ENCODE data around the gene TIAM1. TPM values are rescaled to one million over a fixed set of nuclear protein-coding genes. Genes with fewer than 3 reads are reported as not detected.
A peak's percentile ranks its signal among the peaks of the same experiment; 100 is the strongest.

Gene TIAM1
- polyA plus RNA-seq, 3 donors from 2014 or later = 5.6 to 24.7 (median 9.1) TPM

- H3K4me1 Mint-ChIP-seq = peaks cover 1 to 58% of the 10 kb centered on the region in 2 donors
- no peak overlapping the region for H3K27ac Mint-ChIP-seq
- peaks cover 4 to 7% (median 6%) of the 10 kb centered on the region in 3 donors for H3K27me3 Mint-ChIP-seq (ENCODE audit: low read depth in 3 of 3)
- H3K4me3 Mint-ChIP-seq = no peak overlapping the region
- no peak for DNase-seq
- H3K36me3 Mint-ChIP-seq = peaks cover 0 to 11% (median 10%) of the 10 kb centered on the region in 3 donors
- H3K9me3 Mint-ChIP-seq = peaks cover 0 to 3% (median 0%) of the 10 kb centered on the region in 6 donors
Measured at GRCh38 chr21:31336739-31337040, 7.4 kb downstream of the TIAM1 start.

GRCh38 chr21:31335957-31336738, 7.9 kb downstream of the TIAM1 start:
- H3K27ac Mint-ChIP-seq = no peak overlapping the region
- peaks cover 0 to 11% (median 10%) of the 10 kb centered on the region in 3 donors for H3K36me3 Mint-ChIP-seq
- H3K9me3 Mint-ChIP-seq = peaks cover 0 to 3% (median 0%) of the 10 kb centered on the region in 6 donors
- H3K4me1 Mint-ChIP-seq = peaks cover 1 to 58% of the 10 kb centered on the region in 2 donors
- H3K4me3 Mint-ChIP-seq = no peak overlapping the region
- no peak for DNase-seq
- H3K27me3 Mint-ChIP-seq (ENCODE audit: low read depth in 3 of 3) = peaks cover 4 to 7% (median 6%) of the 10 kb centered on the region in 3 donors

GRCh38 chr21:31334648-31335121, 9.4 kb downstream of the TIAM1 start:
- Mint-ChIP-seq H3K4me3 (no peak overlapping the region), H3K27ac (peak overlapping the region in 1 of 6 donors; percentile 46), H3K9me3 (peaks cover 0 to 3% (median 0%) of the 10 kb centered on the region in 6 donors), H3K4me1 (peaks cover 1 to 46% of the 10 kb centered on the region in 2 donors), H3K27me3 (ENCODE audit: low read depth in 3 of 3) (peaks cover 0 to 4% (median 4%) of the 10 kb centered on the region in 3 donors), H3K36me3 (peaks cover 0 to 11% (median 10%) of the 10 kb centered on the region in 3 donors)
- no peak for DNase-seq

GRCh38 chr21:31332525-31332924, 11.5 kb downstream of the TIAM1 start:
- peak in 1 of 3 donors; percentile 20 for DNase-seq
- Mint-ChIP-seq H3K27me3 (ENCODE audit: low read depth in 3 of 3) (peaks cover 4 to 6% (median 4%) of the 10 kb centered on the region in 3 donors), H3K9me3 (peaks cover 0 to 6% (median 0%) of the 10 kb centered on the region in 6 donors), H3K4me3 (peak overlapping the region in 3 of 5 donors; percentile 2 to 64 (median 16)), H3K36me3 (peaks cover 0 to 16% (median 6%) of the 10 kb centered on the region in 3 donors), H3K27ac (peak overlapping the region in 3 of 6 donors; percentile 32 to 58 (median 43)), H3K4me1 (peaks cover 4 to 51% of the 10 kb centered on the region in 2 donors)

GRCh38 chr21:31331231-31331630, 12.8 kb downstream of the TIAM1 start:
- Mint-ChIP-seq H3K36me3 (peaks cover 0 to 12% (median 0%) of the 10 kb centered on the region in 3 donors), H3K4me1 (peaks cover 10 to 56% of the 10 kb centered on the region in 2 donors), H3K27me3 (ENCODE audit: low read depth in 3 of 3) (peaks cover 4 to 6% (median 4%) of the 10 kb centered on the region in 3 donors), H3K4me3 (no peak overlapping the region), H3K27ac (no peak overlapping the region), H3K9me3 (peaks cover 0 to 6% (median 0%) of the 10 kb centered on the region in 6 donors)
- no peak for DNase-seq

- Mint-ChIP-seq H3K27ac (no peak overlapping the region), H3K9me3 (peaks cover 0 to 6% (median 0%) of the 10 kb centered on the region in 6 donors), H3K27me3 (ENCODE audit: low read depth in 3 of 3) (peaks cover 4 to 6% (median 4%) of the 10 kb centered on the region in 3 donors), H3K4me1 (peaks cover 10 to 59% of the 10 kb centered on the region in 2 donors), H3K36me3 (peaks cover 0 to 12% (median 0%) of the 10 kb centered on the region in 3 donors), H3K4me3 (no peak overlapping the region)
- no peak for DNase-seq
Measured at GRCh38 chr21:31330144-31330483, 13.9 kb downstream of the TIAM1 start.

- Mint-ChIP-seq H3K36me3 (peaks cover 0 to 12% (median 0%) of the 10 kb centered on the region in 3 donors), H3K27ac (no peak overlapping the region), H3K4me3 (no peak overlapping the region), H3K27me3 (ENCODE audit: low read depth in 3 of 3) (peaks cover 4 to 6% (median 4%) of the 10 kb centered on the region in 3 donors), H3K4me1 (peaks cover 10 to 58% of the 10 kb centered on the region in 2 donors), H3K9me3 (peaks cover 0 to 6% (median 0%) of the 10 kb centered on the region in 6 donors)
- no peak for DNase-seq
Measured at GRCh38 chr21:31329456-31330143, 14.5 kb downstream of the TIAM1 start.

- peak; percentile 10 to 22 (median 13) for DNase-seq
- peaks cover 0 to 3% (median 0%) of the 10 kb centered on the region in 6 donors for H3K9me3 Mint-ChIP-seq
- H3K27me3 Mint-ChIP-seq (ENCODE audit: low read depth in 3 of 3) = peaks cover 0 to 6% (median 6%) of the 10 kb centered on the region in 3 donors
- peaks cover 8 to 39% of the 10 kb centered on the region in 2 donors for H3K4me1 Mint-ChIP-seq
- peak overlapping the region; percentile 66 to 84 (median 78) for H3K4me3 Mint-ChIP-seq
- H3K27ac Mint-ChIP-seq = peak overlapping the region; percentile 31 to 87 (median 52)
- H3K36me3 Mint-ChIP-seq = peaks cover 0 to 4% (median 3%) of the 10 kb centered on the region in 3 donors
Measured at GRCh38 chr21:31326522-31327242, 17.4 kb downstream of the TIAM1 start.

- H3K4me1 Mint-ChIP-seq = peaks cover 0 to 16% of the 10 kb centered on the region in 2 donors
- no peak for DNase-seq
- no peak overlapping the region for H3K27ac Mint-ChIP-seq
- peaks cover 0 to 3% (median 3%) of the 10 kb centered on the region in 3 donors for H3K36me3 Mint-ChIP-seq
- no peak overlapping the region for H3K4me3 Mint-ChIP-seq
- H3K27me3 Mint-ChIP-seq (ENCODE audit: low read depth in 3 of 3) = peaks cover 0 to 2% (median 2%) of the 10 kb centered on the region in 3 donors
- no peaks in the 10 kb centered on the region for H3K9me3 Mint-ChIP-seq
Measured at GRCh38 chr21:31318971-31319370, 25.1 kb downstream of the TIAM1 start.

- H3K36me3 Mint-ChIP-seq = peaks cover 0 to 3% (median 3%) of the 10 kb centered on the region in 3 donors
- no peak overlapping the region for H3K4me3 Mint-ChIP-seq
- H3K4me1 Mint-ChIP-seq = peaks cover 0 to 15% of the 10 kb centered on the region in 2 donors
- H3K27ac Mint-ChIP-seq = no peak overlapping the region
- H3K9me3 Mint-ChIP-seq = no peaks in the 10 kb centered on the region
- no peak for DNase-seq
- peaks cover 0 to 2% (median 2%) of the 10 kb centered on the region in 3 donors for H3K27me3 Mint-ChIP-seq (ENCODE audit: low read depth in 3 of 3)
Measured at GRCh38 chr21:31317688-31318087, 26.4 kb downstream of the TIAM1 start.

GRCh38 chr21:31316488-31317169, 27.4 kb downstream of the TIAM1 start:
- H3K27me3 Mint-ChIP-seq (ENCODE audit: low read depth in 3 of 3) = peaks cover 0 to 2% (median 0%) of the 10 kb centered on the region in 3 donors
- peak overlapping the region in 1 of 6 donors; percentile 5 for H3K27ac Mint-ChIP-seq
- H3K4me1 Mint-ChIP-seq = peaks cover 0 to 6% of the 10 kb centered on the region in 2 donors
- no peaks in the 10 kb centered on the region for H3K9me3 Mint-ChIP-seq
- no peak overlapping the region for H3K4me3 Mint-ChIP-seq
- H3K36me3 Mint-ChIP-seq = peaks cover 0 to 3% (median 0%) of the 10 kb centered on the region in 3 donors
- DNase-seq = no peak

GRCh38 chr21:31316072-31316471, 28.0 kb downstream of the TIAM1 start:
- Mint-ChIP-seq H3K36me3 (peaks cover 0 to 3% (median 0%) of the 10 kb centered on the region in 3 donors), H3K4me1 (peaks cover 0 to 6% of the 10 kb centered on the region in 2 donors), H3K27ac (peak overlapping the region in 1 of 6 donors; percentile 5), H3K27me3 (ENCODE audit: low read depth in 3 of 3) (peaks cover 0 to 2% (median 0%) of the 10 kb centered on the region in 3 donors), H3K4me3 (no peak overlapping the region), H3K9me3 (no peaks in the 10 kb centered on the region)
- no peak for DNase-seq

GRCh38 chr21:31310750-31311149, 33.3 kb downstream of the TIAM1 start:
- no peak overlapping the region for H3K27ac Mint-ChIP-seq
- no peaks in the 10 kb centered on the region for H3K9me3 Mint-ChIP-seq
- H3K4me3 Mint-ChIP-seq = no peak overlapping the region
- H3K36me3 Mint-ChIP-seq = no peaks in the 10 kb centered on the region
- no peaks in the 10 kb centered on the region for H3K4me1 Mint-ChIP-seq
- no peak for DNase-seq
- no peaks in the 10 kb centered on the region for H3K27me3 Mint-ChIP-seq (ENCODE audit: low read depth in 3 of 3)
